ENCODE measurements around the gene FHAD1.
A peak's percentile ranks its signal among the peaks of the same experiment; 100 is the strongest.

FHAD1 gene

GRCh38 chr1:15330028-15330427, 83.0 kb downstream of the FHAD1 start:
- no peak for DNase-seq

GRCh38 chr1:15331180-15331579, 84.2 kb downstream of the FHAD1 start:
- DNase-seq, result no peak

- no peak for DNase-seq
Measured at GRCh38 chr1:15331734-15332133, 84.7 kb downstream of the FHAD1 start.

GRCh38 chr1:15332525-15332924, 85.5 kb downstream of the FHAD1 start:
- DNase-seq, result no peak

GRCh38 chr1:15332952-15333715, 86.1 kb downstream of the FHAD1 start:
- no peak for DNase-seq

- DNase-seq, result no peak
Measured at GRCh38 chr1:15334995-15335394, 88.0 kb downstream of the FHAD1 start.

- no peak for DNase-seq
Measured at GRCh38 chr1:15336866-15337265, 89.8 kb downstream of the FHAD1 start.

GRCh38 chr1:15337656-15338402, 90.8 kb downstream of the FHAD1 start:
- no peak for DNase-seq

GRCh38 chr1:15339570-15339969, 92.5 kb downstream of the FHAD1 start:
- DNase-seq, result no peak

GRCh38 chr1:15341228-15341627, 94.2 kb downstream of the FHAD1 start:
- no peak for DNase-seq

- no peak for DNase-seq
Measured at GRCh38 chr1:15341634-15342407, 94.8 kb downstream of the FHAD1 start.

GRCh38 chr1:15342408-15342967, 95.5 kb downstream of the FHAD1 start:
- DNase-seq, result no peak

GRCh38 chr1:15343099-15343498, 96.1 kb downstream of the FHAD1 start:
- DNase-seq, result no peak

GRCh38 chr1:15343729-15344128, 96.7 kb downstream of the FHAD1 start:
- no peak for DNase-seq

GRCh38 chr1:15344380-15344779, 97.4 kb downstream of the FHAD1 start:
- DNase-seq, result no peak

GRCh38 chr1:15344800-15345704, 98.0 kb downstream of the FHAD1 start:
- DNase-seq, result no peak

- peak; percentile 49 for DNase-seq
Measured at GRCh38 chr1:15345705-15346345, 98.8 kb downstream of the FHAD1 start.

- DNase-seq, result no peak
Measured at GRCh38 chr1:15346346-15347030, 99.5 kb downstream of the FHAD1 start.

GRCh38 chr1:15347182-15347581, 100.2 kb downstream of the FHAD1 start:
- DNase-seq, result no peak

GRCh38 chr1:15348648-15349047, 101.6 kb downstream of the FHAD1 start:
- DNase-seq, result no peak

- DNase-seq, result no peak
Measured at GRCh38 chr1:15349133-15349532, 102.1 kb downstream of the FHAD1 start.

All from stimulated activated naive CD4-positive, alpha-beta T cell treated with Interleukin-2 at 50 U/mL for 16 hours (primary cell).